GM12878 (cell line): ENCODE data around the gene P2RX7. TPM values are rescaled to one million over a fixed set of nuclear protein-coding genes. Genes with fewer than 3 reads are reported as not detected.

ENCODE experiments used
- ATAC-seq: fragments of 200-7000 bp; cut with Tn5 transposase; 3 replicates; pipeline ENCODE4 v1.9.1; 2020; ENCODE audit warnings: mild to moderate bottlenecking, moderate library complexity
- BruUV-seq: library from RNA; stranded (reverse); fragments of 400-500 nt; replicated peaks from 2 replicates; lab custom pipeline; 2021; lab: Mats Ljungman, UMichigan
- CTCF ChIA-PET: fragments of 300-600 bp; sonication (Branson Sonifier 250); formaldehyde crosslinking; extraction: SDS; loops from one replicate; lab custom pipeline; 2021; ENCODE audit warnings: inconsistent platforms; lab: Yijun Ruan, JAX
- POLR2A ChIA-PET: fragments of 350-600 bp; formaldehyde crosslinking; extraction: SDS; loops from one replicate; lab custom pipeline; 2021; ENCODE audit warnings: inconsistent platforms; lab: Charles Lee
- RAD21 ChIA-PET: fragments of 300-600 bp; sonication (Branson Sonifier 250); formaldehyde crosslinking; loops from one replicate; lab custom pipeline; 2023; ENCODE audit warnings: antibody characterized with exemption; ENCODE audit not compliant: unreplicated experiment; lab: Charles Lee
- SMC1A ChIA-PET: fragments of 300-600 bp; sonication (Branson Sonifier 250); formaldehyde crosslinking; loops from one replicate; lab custom pipeline; 2023; ENCODE audit not compliant: unreplicated experiment, uncharacterized antibody; lab: Charles Lee
- DNase-seq: peaks from one replicate; pipeline ENCODE4 v3.0.0-alpha.2; 2011; ENCODE audit warnings: low read depth, low spot score
- FAIRE-seq: peaks from 3 replicates; lab custom pipeline; 2011; peaks lifted over from hg19 to GRCh38; lab: Jason Lieb, UNC
- H2AFZ ChIP-seq: 2 replicates; pipeline ENCODE4 v1.6.0; 2011; ENCODE audit warnings: low read depth, low read length, control low read depth; ENCODE audit not compliant: control insufficient read depth
- H3K27ac ChIP-seq: 2 replicates; pipeline ENCODE4 v1.5.1; 2011; ENCODE audit warnings: control low read depth; ENCODE audit not compliant: control insufficient read depth, insufficient read depth
- H3K27me3 ChIP-seq, 2 experiments: replicated peaks in 1 of 2; 2 replicates each; pipeline versions ENCODE4 v1.6.0 to v1.6.1; 2011; ENCODE audit warnings: low read length in 1 of 2; ENCODE audit not compliant: control insufficient read depth in 2 of 2, insufficient read depth in 2 of 2
- H3K36me3 ChIP-seq, 2 experiments: 2 replicates each; pipeline ENCODE4 v1.5.1; 2011; ENCODE audit warnings: low read length in 1 of 2; ENCODE audit not compliant: control insufficient read depth in 2 of 2, insufficient read depth in 2 of 2
- H3K4me1 ChIP-seq: 2 replicates; pipeline ENCODE4 v1.6.1; 2011; ENCODE audit warnings: mild to moderate bottlenecking, low read length, moderate library complexity, mixed read lengths; ENCODE audit not compliant: control insufficient read depth, insufficient read depth
- H3K4me2 ChIP-seq: 2 replicates; pipeline ENCODE4 v1.6.0; 2011; ENCODE audit warnings: control low read depth; ENCODE audit not compliant: control insufficient read depth, insufficient read depth
- H3K4me3 ChIP-seq: fragments of 200-600 bp; sonication (generic); 2 replicates; pipeline ENCODE4 v1.5.1; 2016
- H3K79me2 ChIP-seq: 2 replicates; pipeline ENCODE4 v1.6.0; 2011; ENCODE audit warnings: low read length; ENCODE audit not compliant: control insufficient read depth, insufficient read depth
- H3K9ac ChIP-seq: 2 replicates; pipeline ENCODE4 v1.8.0; 2011; ENCODE audit warnings: low read length, control low read depth, mixed read lengths; ENCODE audit not compliant: control insufficient read depth, insufficient read depth
- H3K9me3 ChIP-seq: replicated peaks from 3 replicates; pipeline ENCODE4 v1.5.1; 2011; ENCODE audit warnings: mild to moderate bottlenecking, low read length; ENCODE audit not compliant: control insufficient read depth, insufficient read depth
- H4K20me1 ChIP-seq: 2 replicates; pipeline ENCODE4 v1.6.0; 2011; ENCODE audit not compliant: control insufficient read depth, insufficient read depth
- NRF1 ChIP-seq: conservative IDR thresholded peaks from 2 replicates; pipeline ENCODE4 v1.6.1; 2011; ENCODE audit warnings: mild to moderate bottlenecking, low read depth, low read length, improper control_type of control experiment
- RUNX3 ChIP-seq: IDR thresholded peaks from 2 replicates; pipeline ENCODE4 v1.6.1; 2012; ENCODE audit warnings: low read length, inconsistent platforms
- STAT3 ChIP-seq: IDR thresholded peaks from 2 replicates; pipeline ENCODE4 v1.6.1; 2011; ENCODE audit warnings: low read depth, low read length, improper control_type of control experiment
- WGBS: methylation state at CpG from one replicate; pipeline ENCODE4 v1.1.6; 2016; ENCODE audit warnings: low lambda C conversion rate; ENCODE audit not compliant: insufficient replicate concordance, insufficient coverage; ENCODE audit errors: missing lambda C conversion rate; 5-methylcytosine and 5-hydroxymethylcytosine counted together
- in situ Hi-C: fragments of 300-500 bp; cut with MboI; formaldehyde crosslinking; loops from 9 replicates; pipeline ENCODE4 v1.14.3; 2018; ENCODE audit warnings: mixed read lengths
- intact Hi-C: fragments of 100-400 bp; cut with micrococcal nuclease; formaldehyde crosslinking; loops from one replicate; pipeline ENCODE4 v1.14.2; 2022; ENCODE audit not compliant: unreplicated experiment
- polyA plus RNA-seq, 11 experiments: library from polyadenylated mRNA; depleted of rRNA in 4 of 11; unstranded in 6 of 11; stranded (reverse) in 5 of 11; fragments of >200 nt; fragmentation: Nextera tagmentation in 4 of 11; fragmentation: Illumina TruSeq in 1 of 11; extraction: Ambion mirVana in 4 of 11; extraction: Trizol in 1 of 11; gene quantifications; 1 replicate in 1 of 11; 2 replicates in 10 of 11; pipeline versions ENCODE4 v1.2.1 to v1.2.3, GENCODE V29; 2011 to 2016; ENCODE audit warnings: inconsistent platforms in 2 of 11, missing spikeins in 2 of 11, low read depth in 1 of 11
- total RNA-seq, 4 experiments: library from RNA; depleted of rRNA in 3 of 4; stranded (reverse); fragments of >200 nt in 3 of 4; fragmentation: Illumina TruSeq in 1 of 4; extraction: Trizol in 1 of 4; gene quantifications; 2 replicates each; pipeline versions ENCODE4 v1.2.1 to v1.2.3, GENCODE V29; 2013 to 2021
- TF ChIP-seq, protein P1 (sequence below), 3 experiments: IDR thresholded peaks in 2 of 3; conservative IDR thresholded peaks in 1 of 3; 2 replicates each; pipeline ENCODE4 v1.5.1; 2011; ENCODE audit warnings: low read depth in 3 of 3, low read length in 3 of 3, mild to moderate bottlenecking in 3 of 3, control low read depth in 2 of 3, moderate library complexity in 2 of 3, inconsistent platforms in 1 of 3, mixed read lengths in 1 of 3; ENCODE audit not compliant: control insufficient read depth in 2 of 3, insufficient read depth in 1 of 3; ENCODE audit errors: extremely low read depth in 1 of 3
- TF ChIP-seq, protein P2 (sequence below): IDR thresholded peaks from 2 replicates; pipeline ENCODE4 v1.6.1; 2012; ENCODE audit warnings: mild to moderate bottlenecking, low read depth, low read length
- TF ChIP-seq, protein P3 (sequence below): fragments of 450-650 bp; formaldehyde crosslinking; IDR thresholded peaks from 2 replicates; pipeline ENCODE4 v1.4.0; 2020; ENCODE audit warnings: mild to moderate bottlenecking, moderate library complexity

Gene P2RX7
- total and polyA plus RNA-seq, 10 of the 15 experiments (the other 5 are each of a cell fraction or from before 2014, with no cell fraction given): 0.74 to 2.6 (median 1.5) TPM

DNA sequence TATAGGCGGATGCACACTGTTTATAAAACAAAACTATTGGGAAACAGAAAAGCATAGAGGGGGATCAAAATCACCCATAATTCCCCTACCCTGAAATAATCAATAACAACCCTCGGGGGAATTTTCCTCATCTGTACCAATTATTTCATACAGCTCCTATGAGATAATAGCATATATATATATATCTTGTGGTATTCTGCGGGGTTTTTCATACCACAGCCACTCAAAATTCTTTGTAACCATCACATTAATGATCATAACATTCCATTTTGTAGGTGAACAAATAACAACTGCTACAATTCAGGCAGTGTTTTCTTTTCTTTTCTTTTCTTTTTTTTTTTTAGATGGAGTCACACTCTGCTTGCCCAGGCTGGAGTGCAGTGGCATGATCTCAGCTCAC is 35.3 kb downstream of the P2RX7 start:
- RAD21 ChIA-PET: no interaction called here
- H3K4me3 ChIP-seq: no peak overlapping the region
- H3K4me2 ChIP-seq: no peak overlapping the region
- POLR2A ChIA-PET: interaction anchor here (0.7 to 1.4 kb wide), 2 partner anchors 9 to 458 kb away, joined by 4 to 6 read pairs; no protein-coding TSS in a partner anchor
- TF ChIP-seq STAT3 (no peak), RUNX3 (peak; percentile 61; the same call in 1 of the 2 replicates)
- DNase-seq (no peak), FAIRE-seq (no peak), ATAC-seq (no peak)
- no peak overlapping the region for H3K27ac ChIP-seq
- SMC1A ChIA-PET: interaction anchor here (0.8 to 1.9 kb wide), 3 partner anchors 10 to 21 kb away, joined by 3 to 4 read pairs (median 3); no protein-coding TSS in a partner anchor
- no peak overlapping the region for H3K9ac ChIP-seq
- 40% methylated on average over 3 of the region's 3 CpGs for WGBS
- no peaks in the 10 kb centered on the region for H3K27me3 ChIP-seq
- CTCF ChIA-PET: no interaction called here
- no peaks in the 10 kb centered on the region for H3K4me1 ChIP-seq
- intact Hi-C loops: no loop called here
- no TSS peak for BruUV-seq
- no peaks in the 10 kb centered on the region for H3K79me2 ChIP-seq
- no peaks in the 10 kb centered on the region; a peak in 1 of 4 replicates for H3K36me3 ChIP-seq
- in situ Hi-C loops: no loop called here
- no peak overlapping the region for H2AFZ ChIP-seq
- no peaks in the 10 kb centered on the region for H3K9me3 ChIP-seq
- H4K20me1 ChIP-seq: no peaks in the 10 kb centered on the region

DNA sequence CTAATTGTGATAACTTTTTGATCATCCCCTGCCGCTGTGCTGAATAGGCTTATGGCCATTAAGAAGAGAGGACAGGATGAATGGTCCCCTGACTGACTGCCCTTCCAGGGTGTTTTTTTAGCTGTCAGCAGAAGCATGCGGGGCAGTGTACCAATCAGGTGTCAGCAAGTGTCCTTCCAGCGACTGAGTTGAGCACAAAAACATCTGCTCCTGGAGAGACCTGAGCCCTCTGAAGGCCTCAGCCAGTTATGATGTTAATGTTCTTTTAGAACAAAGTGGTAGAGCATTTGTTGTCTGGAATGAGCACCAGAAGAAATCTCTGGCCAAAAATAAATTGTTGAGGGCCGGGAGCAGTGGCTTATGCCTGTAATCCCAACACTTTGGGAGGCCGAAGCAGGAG is 37.5 kb downstream of the P2RX7 start:
- Histone ChIP-seq H3K4me1 (no peaks in the 10 kb centered on the region), H3K79me2 (no peaks in the 10 kb centered on the region), H2AFZ (no peak overlapping the region), H3K4me2 (no peak overlapping the region), H3K36me3 (no peaks in the 10 kb centered on the region; a peak in 1 of 4 replicates), H3K27me3 (no peaks in the 10 kb centered on the region), H4K20me1 (no peaks in the 10 kb centered on the region), H3K9ac (no peak overlapping the region), H3K27ac (no peak overlapping the region), H3K9me3 (no peaks in the 10 kb centered on the region), H3K4me3 (no peak overlapping the region)
- BruUV-seq: no TSS peak
- FAIRE-seq (no peak), ATAC-seq (no peak), DNase-seq (no peak)
- ChIA-PET POLR2A (no interaction called here), RAD21 (no interaction called here), SMC1A (interaction anchor here (1.1 kb wide), 2 partner anchors 14 to 31 kb away, joined by 3 read pairs; no protein-coding TSS in a partner anchor), CTCF (interaction anchor here (0.7 kb wide), 1 partner anchor 13 kb away, joined by 3 read pairs; no protein-coding TSS in a partner anchor)
- in situ Hi-C loops: no loop called here
- WGBS: 49% methylated on average over 5 of the region's 5 CpGs
- TF ChIP-seq, protein P1, sequence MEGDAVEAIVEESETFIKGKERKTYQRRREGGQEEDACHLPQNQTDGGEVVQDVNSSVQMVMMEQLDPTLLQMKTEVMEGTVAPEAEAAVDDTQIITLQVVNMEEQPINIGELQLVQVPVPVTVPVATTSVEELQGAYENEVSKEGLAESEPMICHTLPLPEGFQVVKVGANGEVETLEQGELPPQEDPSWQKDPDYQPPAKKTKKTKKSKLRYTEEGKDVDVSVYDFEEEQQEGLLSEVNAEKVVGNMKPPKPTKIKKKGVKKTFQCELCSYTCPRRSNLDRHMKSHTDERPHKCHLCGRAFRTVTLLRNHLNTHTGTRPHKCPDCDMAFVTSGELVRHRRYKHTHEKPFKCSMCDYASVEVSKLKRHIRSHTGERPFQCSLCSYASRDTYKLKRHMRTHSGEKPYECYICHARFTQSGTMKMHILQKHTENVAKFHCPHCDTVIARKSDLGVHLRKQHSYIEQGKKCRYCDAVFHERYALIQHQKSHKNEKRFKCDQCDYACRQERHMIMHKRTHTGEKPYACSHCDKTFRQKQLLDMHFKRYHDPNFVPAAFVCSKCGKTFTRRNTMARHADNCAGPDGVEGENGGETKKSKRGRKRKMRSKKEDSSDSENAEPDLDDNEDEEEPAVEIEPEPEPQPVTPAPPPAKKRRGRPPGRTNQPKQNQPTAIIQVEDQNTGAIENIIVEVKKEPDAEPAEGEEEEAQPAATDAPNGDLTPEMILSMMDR (IDR thresholded peaks at IDR 0.05 in 2 of 3, conservative IDR thresholded peaks at IDR 0.05 in 1 of 3; ENCODE audit: control insufficient read depth in 2 of 3, extremely low read depth in 1 of 3, insufficient read depth in 1 of 3, low read depth in 3 of 3, low read length in 3 of 3): no peak
- no peak for TF ChIP-seq NRF1
- TF ChIP-seq, protein P2, sequence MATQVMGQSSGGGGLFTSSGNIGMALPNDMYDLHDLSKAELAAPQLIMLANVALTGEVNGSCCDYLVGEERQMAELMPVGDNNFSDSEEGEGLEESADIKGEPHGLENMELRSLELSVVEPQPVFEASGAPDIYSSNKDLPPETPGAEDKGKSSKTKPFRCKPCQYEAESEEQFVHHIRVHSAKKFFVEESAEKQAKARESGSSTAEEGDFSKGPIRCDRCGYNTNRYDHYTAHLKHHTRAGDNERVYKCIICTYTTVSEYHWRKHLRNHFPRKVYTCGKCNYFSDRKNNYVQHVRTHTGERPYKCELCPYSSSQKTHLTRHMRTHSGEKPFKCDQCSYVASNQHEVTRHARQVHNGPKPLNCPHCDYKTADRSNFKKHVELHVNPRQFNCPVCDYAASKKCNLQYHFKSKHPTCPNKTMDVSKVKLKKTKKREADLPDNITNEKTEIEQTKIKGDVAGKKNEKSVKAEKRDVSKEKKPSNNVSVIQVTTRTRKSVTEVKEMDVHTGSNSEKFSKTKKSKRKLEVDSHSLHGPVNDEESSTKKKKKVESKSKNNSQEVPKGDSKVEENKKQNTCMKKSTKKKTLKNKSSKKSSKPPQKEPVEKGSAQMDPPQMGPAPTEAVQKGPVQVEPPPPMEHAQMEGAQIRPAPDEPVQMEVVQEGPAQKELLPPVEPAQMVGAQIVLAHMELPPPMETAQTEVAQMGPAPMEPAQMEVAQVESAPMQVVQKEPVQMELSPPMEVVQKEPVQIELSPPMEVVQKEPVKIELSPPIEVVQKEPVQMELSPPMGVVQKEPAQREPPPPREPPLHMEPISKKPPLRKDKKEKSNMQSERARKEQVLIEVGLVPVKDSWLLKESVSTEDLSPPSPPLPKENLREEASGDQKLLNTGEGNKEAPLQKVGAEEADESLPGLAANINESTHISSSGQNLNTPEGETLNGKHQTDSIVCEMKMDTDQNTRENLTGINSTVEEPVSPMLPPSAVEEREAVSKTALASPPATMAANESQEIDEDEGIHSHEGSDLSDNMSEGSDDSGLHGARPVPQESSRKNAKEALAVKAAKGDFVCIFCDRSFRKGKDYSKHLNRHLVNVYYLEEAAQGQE: no peak
- TF ChIP-seq, protein P3, sequence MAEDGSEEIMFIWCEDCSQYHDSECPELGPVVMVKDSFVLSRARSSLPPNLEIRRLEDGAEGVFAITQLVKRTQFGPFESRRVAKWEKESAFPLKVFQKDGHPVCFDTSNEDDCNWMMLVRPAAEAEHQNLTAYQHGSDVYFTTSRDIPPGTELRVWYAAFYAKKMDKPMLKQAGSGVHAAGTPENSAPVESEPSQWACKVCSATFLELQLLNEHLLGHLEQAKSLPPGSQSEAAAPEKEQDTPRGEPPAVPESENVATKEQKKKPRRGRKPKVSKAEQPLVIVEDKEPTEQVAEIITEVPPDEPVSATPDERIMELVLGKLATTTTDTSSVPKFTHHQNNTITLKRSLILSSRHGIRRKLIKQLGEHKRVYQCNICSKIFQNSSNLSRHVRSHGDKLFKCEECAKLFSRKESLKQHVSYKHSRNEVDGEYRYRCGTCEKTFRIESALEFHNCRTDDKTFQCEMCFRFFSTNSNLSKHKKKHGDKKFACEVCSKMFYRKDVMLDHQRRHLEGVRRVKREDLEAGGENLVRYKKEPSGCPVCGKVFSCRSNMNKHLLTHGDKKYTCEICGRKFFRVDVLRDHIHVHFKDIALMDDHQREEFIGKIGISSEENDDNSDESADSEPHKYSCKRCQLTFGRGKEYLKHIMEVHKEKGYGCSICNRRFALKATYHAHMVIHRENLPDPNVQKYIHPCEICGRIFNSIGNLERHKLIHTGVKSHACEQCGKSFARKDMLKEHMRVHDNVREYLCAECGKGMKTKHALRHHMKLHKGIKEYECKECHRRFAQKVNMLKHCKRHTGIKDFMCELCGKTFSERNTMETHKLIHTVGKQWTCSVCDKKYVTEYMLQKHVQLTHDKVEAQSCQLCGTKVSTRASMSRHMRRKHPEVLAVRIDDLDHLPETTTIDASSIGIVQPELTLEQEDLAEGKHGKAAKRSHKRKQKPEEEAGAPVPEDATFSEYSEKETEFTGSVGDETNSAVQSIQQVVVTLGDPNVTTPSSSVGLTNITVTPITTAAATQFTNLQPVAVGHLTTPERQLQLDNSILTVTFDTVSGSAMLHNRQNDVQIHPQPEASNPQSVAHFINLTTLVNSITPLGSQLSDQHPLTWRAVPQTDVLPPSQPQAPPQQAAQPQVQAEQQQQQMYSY (CRISPR knock-in tag): no peak
- intact Hi-C loops: no loop called here
